Effector memory CD4-positive, alpha-beta T cell (primary cell): ENCODE measurements around the gene FIP1L1.

Experiments used
- DNase-seq, 3 donors: peaks; one replicate each; pipeline ENCODE4 v3.0.0-alpha.2; 2020
- H3K27ac ChIP-seq: 2 replicates; pipeline ENCODE4 v1.7.0; 2013; ENCODE audit warnings: mild to moderate bottlenecking, low read length, moderate library complexity; ENCODE audit not compliant: insufficient read depth, poor library complexity, severe bottlenecking
- H3K27me3 ChIP-seq: replicated peaks from 2 replicates; pipeline ENCODE4 v1.7.0; 2013; ENCODE audit warnings: mild to moderate bottlenecking, low read length; ENCODE audit not compliant: insufficient read depth, control insufficient read depth, poor library complexity, severe bottlenecking
- H3K36me3 ChIP-seq: 2 replicates; pipeline ENCODE4 v1.7.0; 2013; ENCODE audit warnings: mild to moderate bottlenecking, low read length, moderate library complexity; ENCODE audit not compliant: control insufficient read depth, insufficient read depth
- H3K4me1 ChIP-seq: 2 replicates; pipeline ENCODE4 v1.7.0; 2013; ENCODE audit warnings: low read length, mild to moderate bottlenecking; ENCODE audit not compliant: control insufficient read depth, insufficient read depth, poor library complexity, severe bottlenecking
- H3K4me3 ChIP-seq: 2 replicates; pipeline ENCODE4 v1.7.0; 2013; ENCODE audit warnings: low read length, low read depth, mild to moderate bottlenecking; ENCODE audit not compliant: insufficient read depth, poor library complexity, severe bottlenecking
- H3K9me3 ChIP-seq: 2 replicates; pipeline ENCODE4 v1.7.0; 2013; ENCODE audit warnings: mild to moderate bottlenecking, low read length, moderate library complexity; ENCODE audit not compliant: control insufficient read depth

The FIP1L1 gene

DNA sequence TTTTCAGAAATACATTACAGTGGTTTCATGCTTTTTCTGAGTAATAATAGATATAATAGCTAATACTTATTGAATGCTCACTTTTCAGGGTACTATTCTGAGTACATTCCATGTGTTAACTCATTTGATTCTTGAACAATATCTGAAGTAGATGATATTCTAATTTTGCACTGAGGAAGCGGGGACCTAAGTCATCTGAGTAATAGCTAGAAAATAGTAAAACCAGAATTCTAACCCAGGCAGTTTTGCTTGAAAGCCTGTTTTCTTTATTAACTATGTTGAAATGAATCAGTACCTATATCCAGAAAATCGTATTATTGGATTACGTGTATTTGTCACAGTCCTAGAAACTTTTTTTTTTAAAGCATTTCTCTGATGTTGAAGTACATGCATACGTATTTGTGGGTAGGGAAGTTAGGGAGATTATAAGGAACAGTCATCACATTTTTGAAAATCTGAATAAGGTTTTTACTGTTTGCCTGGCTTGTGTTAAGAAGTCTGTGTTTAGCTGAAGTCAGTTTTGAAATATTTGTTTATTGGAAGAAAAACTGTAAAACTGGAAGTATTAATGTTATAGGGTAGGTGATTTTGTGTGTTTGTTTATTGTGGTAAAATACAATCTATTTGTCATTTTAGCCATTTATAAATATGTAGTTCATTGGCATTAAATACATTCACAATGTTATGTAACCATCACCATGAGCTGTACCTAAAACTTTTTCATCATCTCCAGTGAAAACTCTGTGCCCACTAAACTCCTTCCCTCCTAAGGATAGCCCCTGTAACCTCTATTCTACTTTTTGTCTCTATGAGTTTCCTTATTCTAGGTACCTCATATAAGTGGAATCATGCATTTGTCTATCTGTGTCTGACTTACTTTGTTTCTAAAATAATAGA, 55.3 kb downstream of the FIP1L1 start:
- Histone ChIP-seq H3K27ac (no peak overlapping the region), H3K36me3 (peaks cover 37% of the 10 kb centered on the region), H3K9me3 (no peaks in the 10 kb centered on the region), H3K27me3 (no peaks in the 10 kb centered on the region), H3K4me3 (no peak overlapping the region), H3K4me1 (no peaks in the 10 kb centered on the region)
- no peak for DNase-seq

DNA sequence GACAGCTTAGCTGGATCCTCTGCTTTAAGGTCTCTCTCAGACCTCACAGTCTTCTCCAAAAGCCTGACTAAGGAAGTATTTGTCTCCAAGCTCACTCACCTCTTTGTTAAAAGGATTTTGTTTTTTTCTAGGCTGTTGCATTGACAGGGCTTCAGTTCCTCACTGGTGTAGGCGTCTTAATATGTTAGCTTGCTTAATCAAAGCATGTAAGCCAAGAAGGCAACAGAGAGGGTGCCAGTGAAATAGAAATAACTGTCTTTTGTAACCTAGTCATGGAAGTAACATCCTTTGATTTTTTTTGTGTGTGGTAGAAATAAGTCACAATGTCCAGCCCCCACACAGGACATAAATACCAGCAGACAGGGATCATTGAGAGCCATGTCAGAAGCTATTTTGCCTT, 58.8 kb downstream of the FIP1L1 start:
- H3K4me3 ChIP-seq, result no peak overlapping the region
- no peaks in the 10 kb centered on the region for H3K9me3 ChIP-seq
- no peaks in the 10 kb centered on the region for H3K4me1 ChIP-seq
- H3K27ac ChIP-seq, result no peak overlapping the region
- H3K36me3 ChIP-seq, result peaks cover 24% of the 10 kb centered on the region
- DNase-seq, result no peak
- no peaks in the 10 kb centered on the region for H3K27me3 ChIP-seq

GRCh38 chr4:53441564-53441963, 64.1 kb downstream of the FIP1L1 start:
- H3K9me3 ChIP-seq, result no peaks in the 10 kb centered on the region
- no peaks in the 10 kb centered on the region for H3K27me3 ChIP-seq
- no peak for DNase-seq
- no peak overlapping the region for H3K27ac ChIP-seq
- no peaks in the 10 kb centered on the region for H3K4me1 ChIP-seq
- no peak overlapping the region for H3K4me3 ChIP-seq
- peaks cover 24% of the 10 kb centered on the region for H3K36me3 ChIP-seq

- Histone ChIP-seq H3K27ac (no peak overlapping the region), H3K4me1 (no peaks in the 10 kb centered on the region), H3K36me3 (peaks cover 16% of the 10 kb centered on the region), H3K9me3 (no peaks in the 10 kb centered on the region), H3K4me3 (no peak overlapping the region), H3K27me3 (no peaks in the 10 kb centered on the region)
- no peak for DNase-seq
Observed at GRCh38 chr4:53444954-53445353, 67.5 kb downstream of the FIP1L1 start.

GRCh38 chr4:53450773-53451172, 73.3 kb downstream of the FIP1L1 start:
- H3K4me3 ChIP-seq, result no peak overlapping the region
- H3K27me3 ChIP-seq, result no peaks in the 10 kb centered on the region
- H3K9me3 ChIP-seq, result no peaks in the 10 kb centered on the region
- H3K4me1 ChIP-seq, result no peaks in the 10 kb centered on the region
- peaks cover 24% of the 10 kb centered on the region for H3K36me3 ChIP-seq
- no peak overlapping the region for H3K27ac ChIP-seq
- DNase-seq, result no peak

- DNase-seq, result no peak
- Histone ChIP-seq H3K9me3 (no peaks in the 10 kb centered on the region), H3K4me1 (no peaks in the 10 kb centered on the region), H3K4me3 (no peak overlapping the region), H3K27me3 (no peaks in the 10 kb centered on the region), H3K36me3 (peaks cover 45% of the 10 kb centered on the region), H3K27ac (no peak overlapping the region)
Observed at GRCh38 chr4:53453385-53453784, 75.9 kb downstream of the FIP1L1 start.

DNA sequence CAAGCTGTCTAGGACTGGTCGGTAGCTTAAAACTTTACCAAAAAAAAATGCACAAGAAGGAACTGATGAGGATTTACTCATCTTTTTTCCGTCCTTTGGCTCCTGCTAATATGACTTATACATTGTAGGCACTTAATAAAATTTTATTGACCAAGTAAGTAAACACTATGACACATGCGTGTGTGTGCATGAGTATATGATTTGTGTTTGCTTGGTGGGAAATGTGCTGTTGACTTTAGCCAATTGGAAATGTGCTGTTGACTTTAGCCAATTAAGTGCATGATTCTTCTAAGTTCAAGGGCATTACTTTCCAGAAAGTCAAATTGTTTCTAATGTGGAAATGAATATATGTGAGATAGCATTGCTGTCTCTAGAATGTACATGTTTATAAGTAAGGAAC, 78.3 kb downstream of the FIP1L1 start:
- Histone ChIP-seq H3K36me3 (peaks cover 58% of the 10 kb centered on the region), H3K27ac (no peak overlapping the region)

DNA sequence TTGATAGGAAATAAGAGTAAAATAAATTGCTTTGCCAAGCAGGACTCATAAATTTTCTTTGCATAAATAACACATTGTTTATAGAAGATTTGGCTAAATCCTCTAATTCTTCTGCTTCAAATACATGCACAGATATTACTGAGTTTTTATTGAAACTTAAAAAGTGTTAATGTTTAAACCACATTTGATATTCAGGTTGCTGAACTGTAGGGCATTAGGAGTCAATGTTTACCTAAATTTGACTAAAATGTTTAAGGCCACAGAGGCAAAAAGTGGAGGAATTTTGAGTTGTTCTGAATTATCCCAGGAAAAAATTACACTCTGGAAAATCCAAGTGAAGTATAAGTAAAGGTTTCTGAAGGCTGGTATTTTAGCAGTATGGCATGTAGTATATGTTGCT, 78.7 kb downstream of the FIP1L1 start:
- no peak for DNase-seq
- Histone ChIP-seq H3K36me3 (peaks cover 58% of the 10 kb centered on the region), H3K27ac (no peak overlapping the region), H3K4me3 (no peak overlapping the region), H3K27me3 (no peaks in the 10 kb centered on the region), H3K9me3 (no peaks in the 10 kb centered on the region), H3K4me1 (no peaks in the 10 kb centered on the region)

More for the DNA sequence above, 78.3 kb downstream of the FIP1L1 start:
- Histone ChIP-seq H3K9me3 (no peaks in the 10 kb centered on the region), H3K4me1 (no peaks in the 10 kb centered on the region), H3K27me3 (no peaks in the 10 kb centered on the region), H3K4me3 (no peak overlapping the region)
- no peak for DNase-seq

GRCh38 chr4:53459548-53459947, 82.1 kb downstream of the FIP1L1 start:
- H3K36me3 ChIP-seq, result peaks cover 50% of the 10 kb centered on the region
- DNase-seq, result no peak
- H3K4me1 ChIP-seq, result no peaks in the 10 kb centered on the region
- H3K27me3 ChIP-seq, result no peaks in the 10 kb centered on the region
- no peak overlapping the region for H3K27ac ChIP-seq
- no peaks in the 10 kb centered on the region for H3K9me3 ChIP-seq
- H3K4me3 ChIP-seq, result no peak overlapping the region

- no peak for DNase-seq
- Histone ChIP-seq H3K4me1 (no peaks in the 10 kb centered on the region), H3K36me3 (peaks cover 33% of the 10 kb centered on the region), H3K4me3 (no peak overlapping the region), H3K27me3 (no peaks in the 10 kb centered on the region), H3K9me3 (no peaks in the 10 kb centered on the region), H3K27ac (no peak overlapping the region)
Observed at GRCh38 chr4:53461244-53461643, 83.8 kb downstream of the FIP1L1 start.
